Progenitor cell of endocrine pancreas (in vitro differentiated cells): ENCODE results near the gene ANKRD65. TPM values are rescaled to one million over a fixed set of nuclear protein-coding genes. Genes with fewer than 3 reads are reported as not detected.
"Not testable (repeated sequence)": the region's sequence is repeated elsewhere in the genome, so short reads cannot be mapped to it uniquely, and the experiment has no call there.

Experiments
- DNase-seq: peaks from one replicate; pipeline ENCODE4 v3.0.0; 2021; ENCODE audit warnings: low spot score; ENCODE audit not compliant: unreplicated experiment
- H3K27ac Mint-ChIP-seq: 2 replicates; pipeline ENCODE4 v1.8.0; 2021; ENCODE audit warnings: mild to moderate bottlenecking, moderate library complexity, mixed read lengths
- H3K27me3 Mint-ChIP-seq: 2 replicates; pipeline ENCODE4 v1.8.0; 2021; ENCODE audit warnings: mixed read lengths
- H3K36me3 Mint-ChIP-seq: 2 replicates; pipeline ENCODE4 v1.8.0; 2022; ENCODE audit warnings: mixed read lengths; ENCODE audit not compliant: insufficient read depth
- H3K4me1 Mint-ChIP-seq: 2 replicates; pipeline ENCODE4 v1.8.0; 2021; ENCODE audit warnings: low read depth, mixed read lengths
- H3K4me3 Mint-ChIP-seq: 2 replicates; pipeline ENCODE4 v1.8.0; 2021; ENCODE audit warnings: low read depth, mild to moderate bottlenecking, moderate library complexity, mixed read lengths
- H3K9me3 Mint-ChIP-seq: 2 replicates; pipeline ENCODE4 v1.8.0; 2021; ENCODE audit warnings: low read depth, mixed read lengths
- long read RNA-seq: library from polyadenylated mRNA; unstranded; transcript quantifications from one replicate; pipeline ENCODE4 v2.0.0, GENCODE V29; 2020
- total RNA-seq: library from RNA; stranded (reverse); gene quantifications from 2 replicates; pipeline ENCODE4 v1.2.1, GENCODE V29; 2021
- TF ChIP-seq, protein P1 (sequence below): fragments of 200-600 bp; sonication (generic); IDR thresholded peaks from one replicate; pipeline ENCODE4 v1.5.0; 2021; ENCODE audit warnings: antibody characterized with exemption, mild to moderate bottlenecking; ENCODE audit not compliant: unreplicated experiment

The ANKRD65 gene
- 15.1 and 18.1 TPM in 2 replicates for total RNA-seq
- long read RNA-seq, transcript ANKRD65-202 (2 exons, 876 nt), result major isoform, 9 of 20 reads
- long read RNA-seq, partial matches to known transcripts, result 2 of 20 reads
- long read RNA-seq, other reads (novel, unspliced or antisense), result 2 of 20 reads

DNA sequence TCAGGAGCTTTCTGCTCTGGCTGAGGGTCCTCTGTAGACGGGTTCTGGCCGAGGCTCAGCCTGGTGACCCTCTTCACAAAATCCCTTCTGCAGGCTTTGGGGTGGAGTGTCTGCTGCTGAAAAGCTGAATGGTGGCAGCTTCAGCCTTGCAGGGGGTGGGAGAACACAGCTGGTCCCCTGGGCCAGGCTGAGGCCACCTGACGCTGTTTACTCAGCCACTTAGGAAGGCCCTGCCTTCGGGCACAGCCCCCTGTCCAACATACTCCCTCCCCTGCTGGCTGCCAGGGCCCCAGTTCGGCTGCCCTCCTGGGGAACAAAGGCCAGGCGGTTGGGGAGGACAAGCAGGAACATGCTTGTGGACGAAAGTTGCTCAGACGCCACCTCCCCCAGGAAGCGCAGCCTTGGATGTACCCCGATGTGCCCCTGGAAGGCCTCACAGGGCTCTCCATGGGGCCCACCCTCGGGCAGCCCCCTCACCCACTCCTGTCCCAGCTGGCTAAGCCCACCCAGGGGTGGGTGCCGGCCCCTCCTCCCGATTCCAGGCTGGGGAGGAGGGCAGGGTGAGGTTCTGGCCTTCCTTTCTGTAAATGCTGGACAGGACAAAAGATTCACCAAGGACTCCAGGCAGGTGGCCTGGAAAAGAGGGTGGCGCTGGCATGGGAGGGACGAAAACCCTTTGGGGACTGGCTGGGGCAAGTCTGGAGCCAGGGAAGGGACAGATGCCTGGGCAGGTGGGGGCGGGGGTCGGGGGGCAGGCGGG is at the start of gene ANKRD65:
Gene ANKRD65 (minus strand): TSS at position 130 of the 760 bp plus-strand sequence. CDS start 271 bp downstream, outside the sequence.
- peaks cover 12% of the 10 kb centered on the region for H3K4me1 Mint-ChIP-seq
- H3K9me3 Mint-ChIP-seq, result no peaks in the 10 kb centered on the region
- H3K36me3 Mint-ChIP-seq, result peaks cover 3% of the 10 kb centered on the region
- no peak for DNase-seq
- H3K27ac Mint-ChIP-seq, result peak within 1 kb of the TSS; percentile 91
- TF ChIP-seq, protein P1, sequence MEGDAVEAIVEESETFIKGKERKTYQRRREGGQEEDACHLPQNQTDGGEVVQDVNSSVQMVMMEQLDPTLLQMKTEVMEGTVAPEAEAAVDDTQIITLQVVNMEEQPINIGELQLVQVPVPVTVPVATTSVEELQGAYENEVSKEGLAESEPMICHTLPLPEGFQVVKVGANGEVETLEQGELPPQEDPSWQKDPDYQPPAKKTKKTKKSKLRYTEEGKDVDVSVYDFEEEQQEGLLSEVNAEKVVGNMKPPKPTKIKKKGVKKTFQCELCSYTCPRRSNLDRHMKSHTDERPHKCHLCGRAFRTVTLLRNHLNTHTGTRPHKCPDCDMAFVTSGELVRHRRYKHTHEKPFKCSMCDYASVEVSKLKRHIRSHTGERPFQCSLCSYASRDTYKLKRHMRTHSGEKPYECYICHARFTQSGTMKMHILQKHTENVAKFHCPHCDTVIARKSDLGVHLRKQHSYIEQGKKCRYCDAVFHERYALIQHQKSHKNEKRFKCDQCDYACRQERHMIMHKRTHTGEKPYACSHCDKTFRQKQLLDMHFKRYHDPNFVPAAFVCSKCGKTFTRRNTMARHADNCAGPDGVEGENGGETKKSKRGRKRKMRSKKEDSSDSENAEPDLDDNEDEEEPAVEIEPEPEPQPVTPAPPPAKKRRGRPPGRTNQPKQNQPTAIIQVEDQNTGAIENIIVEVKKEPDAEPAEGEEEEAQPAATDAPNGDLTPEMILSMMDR, result no peak
- peak within 1 kb of the TSS; percentile 60 for H3K4me3 Mint-ChIP-seq
- peaks cover 15% of the 10 kb centered on the region for H3K27me3 Mint-ChIP-seq

DNA sequence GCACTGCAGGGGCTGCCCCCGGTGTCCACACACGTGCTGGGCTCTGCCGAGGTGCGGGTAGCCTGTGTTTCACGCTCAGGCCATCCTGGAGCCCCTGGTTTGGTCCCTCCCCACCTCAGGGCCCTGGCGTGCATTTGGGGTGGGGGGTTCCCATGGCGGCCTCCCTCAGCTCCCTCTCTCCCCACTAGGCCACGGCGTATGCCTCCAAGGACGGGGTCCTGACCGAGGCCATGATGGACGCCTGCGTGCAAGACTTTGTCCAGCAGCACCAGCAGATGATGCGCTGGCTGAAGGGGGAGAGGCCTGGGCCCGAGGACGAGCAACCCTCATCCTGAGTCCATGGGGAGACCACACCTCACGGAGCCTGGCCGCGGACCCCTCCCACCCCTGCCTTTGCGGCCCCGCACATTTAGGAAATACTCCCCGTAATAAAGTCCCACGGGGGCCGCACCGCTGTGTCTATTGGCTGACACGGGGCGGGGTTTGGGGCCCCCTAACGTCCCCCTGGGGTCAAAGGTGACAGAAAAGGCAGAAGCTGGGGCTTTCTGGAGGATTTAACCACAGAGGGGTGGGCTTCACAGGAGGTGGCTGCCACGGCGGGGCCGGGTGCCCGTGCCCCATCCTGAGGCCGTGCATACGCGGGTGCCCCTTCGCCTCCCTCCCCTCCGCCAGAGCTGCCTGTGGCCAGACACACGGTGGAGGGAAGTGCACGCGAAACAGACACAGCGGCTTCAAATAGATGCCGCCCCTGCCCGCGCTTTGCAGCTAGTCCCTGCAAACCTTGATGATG is 47.3 kb upstream of the ANKRD65 start:
- not testable (repeated sequence) for H3K36me3 Mint-ChIP-seq, H3K27ac Mint-ChIP-seq, DNase-seq, H3K4me3 Mint-ChIP-seq, H3K9me3 Mint-ChIP-seq, H3K27me3 Mint-ChIP-seq
- H3K4me1 Mint-ChIP-seq, result peaks cover 19% of the 10 kb centered on the region

DNA sequence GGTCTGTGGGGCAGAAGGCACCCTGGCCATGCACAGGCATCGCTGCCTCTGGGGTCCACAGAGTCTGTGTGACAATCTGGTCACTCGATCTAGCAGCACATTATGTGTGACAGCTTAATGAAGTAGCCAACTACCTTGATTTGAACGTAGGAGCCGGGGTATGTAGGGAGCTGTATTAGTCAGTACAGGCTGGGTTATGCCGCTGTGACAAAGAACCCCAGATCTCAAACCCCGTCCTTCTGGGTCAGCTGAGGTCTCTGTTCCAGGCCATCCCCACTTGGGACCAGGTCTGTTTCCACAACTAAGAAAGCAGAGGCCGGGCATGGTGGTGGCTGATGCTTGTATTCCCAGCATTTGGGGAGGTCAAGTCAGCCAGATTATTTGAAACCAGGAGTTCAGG is 42.2 kb upstream of the ANKRD65 start:
- Mint-ChIP-seq H3K27ac (no peak overlapping the region), H3K4me3 (no peak overlapping the region), H3K9me3 (no peaks in the 10 kb centered on the region), H3K36me3 (no peaks in the 10 kb centered on the region), H3K27me3 (peaks cover 2% of the 10 kb centered on the region), H3K4me1 (no peaks in the 10 kb centered on the region)
- DNase-seq, result no peak
- TF ChIP-seq, protein P1, result no peak

DNA sequence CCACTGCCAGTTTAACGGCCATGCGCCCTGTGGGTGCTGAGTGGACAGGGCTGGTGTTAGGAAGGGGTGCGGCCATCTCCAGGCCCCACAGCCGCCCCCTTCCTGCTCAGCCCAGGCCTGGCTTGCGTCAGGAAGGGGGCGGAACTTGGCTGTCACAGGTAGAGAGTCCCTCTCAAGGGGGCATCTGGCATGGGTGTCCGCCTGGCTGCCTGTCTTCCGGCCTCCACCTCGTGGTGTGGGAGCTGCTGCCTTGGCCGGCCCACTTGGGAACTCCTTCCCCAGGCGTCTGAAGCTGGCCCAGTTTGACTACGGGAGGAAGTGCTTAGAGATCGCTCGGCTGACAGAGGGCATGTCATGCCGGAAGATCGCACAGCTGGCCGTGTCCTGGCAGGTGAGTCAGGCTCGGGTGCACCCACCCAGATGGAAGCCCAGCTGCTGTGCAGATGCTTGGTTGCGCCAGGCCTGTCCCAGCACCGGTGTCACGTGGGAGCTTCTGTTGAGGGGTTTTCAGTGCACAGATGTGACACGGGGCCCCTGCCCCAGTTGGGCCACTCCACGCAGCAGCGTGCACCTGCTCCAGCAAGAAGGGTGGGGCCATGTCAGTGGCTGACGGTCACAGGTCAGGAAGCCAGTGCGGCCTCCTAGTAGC is 41.4 kb upstream of the ANKRD65 start:
- Mint-ChIP-seq H3K27me3 (peaks cover 2% of the 10 kb centered on the region), H3K36me3 (no peaks in the 10 kb centered on the region), H3K4me1 (no peaks in the 10 kb centered on the region), H3K4me3 (no peak overlapping the region), H3K9me3 (no peaks in the 10 kb centered on the region), H3K27ac (no peak overlapping the region)
- no peak for DNase-seq
- TF ChIP-seq, protein P1, result no peak

DNA sequence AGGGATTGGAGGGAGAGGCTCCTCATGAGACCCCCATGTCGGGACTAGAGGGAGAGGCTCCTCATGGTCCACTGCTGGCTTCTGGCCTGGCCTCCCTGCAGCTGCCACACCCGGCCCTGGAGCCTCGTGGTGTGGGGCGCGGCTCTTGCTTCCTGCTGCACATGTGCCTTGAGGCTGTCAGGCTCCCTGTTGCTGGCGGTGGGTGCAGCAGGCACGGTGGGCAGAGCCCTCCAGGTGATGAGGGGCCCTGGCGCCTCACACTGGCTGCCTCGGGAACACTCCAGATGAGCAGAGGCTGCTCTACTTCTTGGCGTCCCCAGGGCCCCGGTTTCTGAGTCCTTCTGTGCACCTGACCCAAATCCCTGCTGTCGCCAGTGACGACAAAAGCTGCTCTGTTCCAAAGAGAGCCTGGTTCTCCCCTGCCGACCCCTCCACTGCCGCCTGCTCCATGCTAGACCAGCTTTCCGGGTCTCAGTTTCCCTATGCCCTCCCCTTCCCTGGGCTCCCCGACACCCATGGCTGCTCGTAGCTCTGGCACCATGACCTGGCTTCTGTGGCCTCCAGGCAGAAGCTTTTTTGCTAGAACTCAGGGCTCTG is 40.7 kb upstream of the ANKRD65 start:
- TF ChIP-seq, protein P1, result no peak
- Mint-ChIP-seq H3K4me3 (no peak overlapping the region), H3K36me3 (no peaks in the 10 kb centered on the region), H3K27ac (no peak overlapping the region), H3K9me3 (no peaks in the 10 kb centered on the region), H3K27me3 (peaks cover 2% of the 10 kb centered on the region), H3K4me1 (no peaks in the 10 kb centered on the region)
- DNase-seq, result no peak
